HG02884 (cell line): ENCODE data around the gene RCN1.

ENCODE experiments used
- ATAC-seq: cut with Tn5 transposase; IDR thresholded peaks from one replicate; pipeline ENCODE4 v1.9.1; 2021; ENCODE audit warnings: mild to moderate bottlenecking, moderate library complexity; ENCODE audit not compliant: unreplicated experiment

Gene RCN1

GRCh38 chr11:32151027-32151426 lies 60.2 kb downstream of the RCN1 start:
- ATAC-seq, result no peak

GRCh38 chr11:32152216-32152615 lies 61.3 kb downstream of the RCN1 start:
- no peak for ATAC-seq

- no peak for ATAC-seq
Observed at GRCh38 chr11:32152821-32153220, 61.9 kb downstream of the RCN1 start.

- ATAC-seq, result no peak
Observed at GRCh38 chr11:32153747-32154146, 62.9 kb downstream of the RCN1 start.

GRCh38 chr11:32154275-32154674 lies 63.4 kb downstream of the RCN1 start:
- ATAC-seq, result no peak
